ENCODE results near the gene HOXA5.

- no peak for TF ChIP-seq CTCF (IDR thresholded peaks at IDR 0.05; ENCODE audit: extremely low read depth in 1 of 2, insufficient read depth in 1 of 2, low read depth in 1 of 2, low read length in 2 of 2)
- TF ChIP-seq POLR2A (IDR thresholded peaks at IDR 0.05; ENCODE audit: low read depth, low read length) = no peak
These were observed 34.4 kb upstream of the HOXA5 start for GRCh38 chr7:27177795-27178320.
